IMR-90 (cell line): Measurements from ENCODE around the gene HDHD5.

Experiments used
- BHLHE40 ChIP-seq: fragments of 150-350 bp; IDR thresholded peaks from 2 replicates; pipeline ENCODE4 v1.6.1; 2016; ENCODE audit warnings: mild to moderate bottlenecking, low read depth, low read length
- CEBPB ChIP-seq: IDR thresholded peaks from 2 replicates; pipeline ENCODE4 v1.6.1; 2012; ENCODE audit warnings: low read depth, low read length, improper control_type of control experiment
- FOS ChIP-seq: fragments of 150-350 bp; IDR thresholded peaks from 2 replicates; pipeline ENCODE4 v1.6.1; 2016; ENCODE audit warnings: low read depth, low read length
- MAFK ChIP-seq: IDR thresholded peaks from 2 replicates; pipeline ENCODE4 v1.6.1; 2012; ENCODE audit warnings: low read depth, low read length, improper control_type of control experiment
- MXI1 ChIP-seq: IDR thresholded peaks from 2 replicates; pipeline ENCODE4 v1.6.1; 2012; ENCODE audit warnings: low read depth, mild to moderate bottlenecking, low read length, moderate library complexity, borderline replicate concordance
- POLR2A ChIP-seq: IDR thresholded peaks from 2 replicates; pipeline ENCODE4 v1.6.1; 2012; ENCODE audit warnings: mild to moderate bottlenecking, low read depth, low read length
- RCOR1 ChIP-seq: IDR thresholded peaks from 2 replicates; pipeline ENCODE4 v1.6.1; 2012; ENCODE audit warnings: mild to moderate bottlenecking, low read length, improper control_type of control experiment; ENCODE audit not compliant: insufficient replicate concordance
- RFX5 ChIP-seq: IDR thresholded peaks from 2 replicates; pipeline ENCODE4 v1.8.0; 2012; ENCODE audit warnings: low read depth, mild to moderate bottlenecking, low read length, moderate library complexity
- SMC3 ChIP-seq: fragments of 150-350 bp; IDR thresholded peaks from 2 replicates; pipeline ENCODE4 v1.6.1; 2016; ENCODE audit warnings: low read depth, mild to moderate bottlenecking, antibody characterized with exemption, low read length, moderate library complexity
- TF ChIP-seq, protein P1 (sequence below): conservative IDR thresholded peaks from 2 replicates; pipeline ENCODE4 v1.5.1; 2012; ENCODE audit warnings: mild to moderate bottlenecking, low read depth, low read length, improper control_type of control experiment
- TF ChIP-seq, protein P2 (sequence below): fragments of 150-350 bp; IDR thresholded peaks from 2 replicates; pipeline ENCODE4 v1.6.1; 2016; ENCODE audit warnings: low read depth, mild to moderate bottlenecking, low read length, moderate library complexity, borderline replicate concordance
- TF ChIP-seq, protein P3 (sequence below): fragments of 150-350 bp; IDR thresholded peaks from 2 replicates; pipeline ENCODE4 v1.6.1; 2017; ENCODE audit warnings: mild to moderate bottlenecking, antibody characterized with exemption, low read length, low read depth

DNA sequence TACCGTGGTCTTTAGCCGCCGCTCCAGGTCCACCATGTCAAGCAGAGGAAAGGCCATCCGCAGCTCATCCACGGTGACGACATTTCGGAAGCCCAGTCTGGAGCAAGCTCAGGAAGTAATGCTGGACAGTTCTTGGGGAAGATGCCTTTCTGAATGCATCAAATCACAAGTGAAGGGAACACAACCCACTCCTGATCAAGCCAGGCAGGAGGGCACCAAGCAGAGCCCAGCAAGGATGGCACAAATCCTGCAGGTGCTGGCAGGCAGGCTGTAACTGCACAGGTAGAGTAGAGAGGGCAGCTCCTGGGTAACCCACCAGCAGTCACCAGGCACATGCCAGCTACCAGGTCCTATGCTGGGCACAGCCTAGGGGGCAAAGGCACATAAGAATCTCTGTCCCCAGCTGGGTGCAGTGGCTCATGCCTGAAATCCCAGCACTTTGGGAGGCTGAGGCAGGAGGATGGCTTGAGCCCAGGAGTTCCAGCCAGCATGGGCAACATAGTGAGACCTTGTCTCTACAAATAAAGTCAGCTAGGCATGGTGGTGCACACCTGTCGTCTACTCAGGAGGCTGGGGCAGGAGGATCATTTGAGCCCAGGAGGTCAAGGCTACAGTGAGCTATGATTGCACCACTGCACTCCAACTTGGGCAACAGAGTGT lies 13.9 kb downstream of the HDHD5 start:
- no peak for TF ChIP-seq RCOR1
- TF ChIP-seq, protein P1, sequence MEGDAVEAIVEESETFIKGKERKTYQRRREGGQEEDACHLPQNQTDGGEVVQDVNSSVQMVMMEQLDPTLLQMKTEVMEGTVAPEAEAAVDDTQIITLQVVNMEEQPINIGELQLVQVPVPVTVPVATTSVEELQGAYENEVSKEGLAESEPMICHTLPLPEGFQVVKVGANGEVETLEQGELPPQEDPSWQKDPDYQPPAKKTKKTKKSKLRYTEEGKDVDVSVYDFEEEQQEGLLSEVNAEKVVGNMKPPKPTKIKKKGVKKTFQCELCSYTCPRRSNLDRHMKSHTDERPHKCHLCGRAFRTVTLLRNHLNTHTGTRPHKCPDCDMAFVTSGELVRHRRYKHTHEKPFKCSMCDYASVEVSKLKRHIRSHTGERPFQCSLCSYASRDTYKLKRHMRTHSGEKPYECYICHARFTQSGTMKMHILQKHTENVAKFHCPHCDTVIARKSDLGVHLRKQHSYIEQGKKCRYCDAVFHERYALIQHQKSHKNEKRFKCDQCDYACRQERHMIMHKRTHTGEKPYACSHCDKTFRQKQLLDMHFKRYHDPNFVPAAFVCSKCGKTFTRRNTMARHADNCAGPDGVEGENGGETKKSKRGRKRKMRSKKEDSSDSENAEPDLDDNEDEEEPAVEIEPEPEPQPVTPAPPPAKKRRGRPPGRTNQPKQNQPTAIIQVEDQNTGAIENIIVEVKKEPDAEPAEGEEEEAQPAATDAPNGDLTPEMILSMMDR, result no peak
- no peak for TF ChIP-seq POLR2A
- no peak for TF ChIP-seq RFX5
- TF ChIP-seq SMC3, result no peak
- no peak for TF ChIP-seq CEBPB
- TF ChIP-seq, protein P2, sequence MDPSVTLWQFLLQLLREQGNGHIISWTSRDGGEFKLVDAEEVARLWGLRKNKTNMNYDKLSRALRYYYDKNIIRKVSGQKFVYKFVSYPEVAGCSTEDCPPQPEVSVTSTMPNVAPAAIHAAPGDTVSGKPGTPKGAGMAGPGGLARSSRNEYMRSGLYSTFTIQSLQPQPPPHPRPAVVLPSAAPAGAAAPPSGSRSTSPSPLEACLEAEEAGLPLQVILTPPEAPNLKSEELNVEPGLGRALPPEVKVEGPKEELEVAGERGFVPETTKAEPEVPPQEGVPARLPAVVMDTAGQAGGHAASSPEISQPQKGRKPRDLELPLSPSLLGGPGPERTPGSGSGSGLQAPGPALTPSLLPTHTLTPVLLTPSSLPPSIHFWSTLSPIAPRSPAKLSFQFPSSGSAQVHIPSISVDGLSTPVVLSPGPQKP, result no peak
- TF ChIP-seq, protein P3, sequence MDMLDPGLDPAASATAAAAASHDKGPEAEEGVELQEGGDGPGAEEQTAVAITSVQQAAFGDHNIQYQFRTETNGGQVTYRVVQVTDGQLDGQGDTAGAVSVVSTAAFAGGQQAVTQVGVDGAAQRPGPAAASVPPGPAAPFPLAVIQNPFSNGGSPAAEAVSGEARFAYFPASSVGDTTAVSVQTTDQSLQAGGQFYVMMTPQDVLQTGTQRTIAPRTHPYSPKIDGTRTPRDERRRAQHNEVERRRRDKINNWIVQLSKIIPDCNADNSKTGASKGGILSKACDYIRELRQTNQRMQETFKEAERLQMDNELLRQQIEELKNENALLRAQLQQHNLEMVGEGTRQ, result no peak
- TF ChIP-seq FOS, result no peak
- no peak for TF ChIP-seq MAFK
- TF ChIP-seq BHLHE40, result no peak
- TF ChIP-seq MXI1, result no peak
